GM12878 (cell line): ENCODE data around the gene NDUFB2. TPM values are rescaled to one million over a fixed set of nuclear protein-coding genes. Genes with fewer than 3 reads are reported as not detected.

Experiments used
- BACH1 ChIP-seq: fragments of 450-650 bp; IDR thresholded peaks from 2 replicates; pipeline ENCODE4 v1.6.1; 2017; ENCODE audit warnings: mild to moderate bottlenecking, borderline replicate concordance
- BCL11A ChIP-seq: IDR thresholded peaks from 2 replicates; pipeline ENCODE4 v1.6.1; 2011; ENCODE audit warnings: low read depth, low read length
- BMI1 ChIP-seq: fragments of 450-650 bp; IDR thresholded peaks from 2 replicates; pipeline ENCODE4 v1.6.1; 2016; ENCODE audit warnings: mild to moderate bottlenecking, moderate library complexity, borderline replicate concordance
- EP300 ChIP-seq, 2 experiments: fragments of 150-350 bp in 1 of 2; IDR thresholded peaks; 2 replicates each; pipeline ENCODE4 v1.6.1; 2011 to 2012; ENCODE audit warnings: low read depth in 2 of 2, low read length in 2 of 2, borderline replicate concordance in 1 of 2, improper control_type of control experiment in 1 of 2, inconsistent platforms in 1 of 2; ENCODE audit not compliant: control insufficient read depth in 1 of 2
- IKZF2 ChIP-seq, 2 experiments: fragments of 450-650 bp; IDR thresholded peaks; 2 replicates each; pipeline ENCODE4 v1.6.1; 2017; ENCODE audit warnings: mild to moderate bottlenecking in 2 of 2, moderate library complexity in 2 of 2
- IRF4 ChIP-seq: IDR thresholded peaks from 2 replicates; pipeline ENCODE4 v1.6.1; 2011; ENCODE audit warnings: low read depth, low read length
- JUNB ChIP-seq: IDR thresholded peaks from 2 replicates; pipeline ENCODE4 v1.6.1; 2016; ENCODE audit warnings: antibody characterized with exemption, mild to moderate bottlenecking
- MEF2B ChIP-seq: fragments of 450-650 bp; IDR thresholded peaks from 2 replicates; pipeline ENCODE4 v1.6.1; 2018; ENCODE audit warnings: mild to moderate bottlenecking, moderate library complexity; ENCODE audit not compliant: partially characterized antibody, poor library complexity, severe bottlenecking
- MXI1 ChIP-seq: fragments of 150-350 bp; IDR thresholded peaks from 2 replicates; pipeline ENCODE4 v1.6.1; 2011; ENCODE audit warnings: low read depth, mild to moderate bottlenecking, inconsistent platforms, low read length, improper control_type of control experiment
- NBN ChIP-seq: fragments of 450-650 bp; IDR thresholded peaks from 2 replicates; pipeline ENCODE4 v1.6.1; 2016
- NR2C1 ChIP-seq: fragments of 450-650 bp; IDR thresholded peaks from 2 replicates; pipeline ENCODE4 v1.6.1; 2017; ENCODE audit warnings: antibody characterized with exemption, mild to moderate bottlenecking, moderate library complexity
- NR2F1 ChIP-seq: fragments of 450-650 bp; conservative IDR thresholded peaks from 2 replicates; pipeline ENCODE4 v1.6.1; 2017; ENCODE audit warnings: mild to moderate bottlenecking
- RAD51 ChIP-seq: fragments of 450-650 bp; IDR thresholded peaks from 2 replicates; pipeline ENCODE4 v1.6.1; 2016; ENCODE audit warnings: moderate library complexity, mild to moderate bottlenecking, inconsistent platforms
- RUNX3 ChIP-seq: IDR thresholded peaks from 2 replicates; pipeline ENCODE4 v1.6.1; 2012; ENCODE audit warnings: low read length, inconsistent platforms
- SREBF2 ChIP-seq: IDR thresholded peaks from 2 replicates; pipeline ENCODE4 v1.6.1; 2012; ENCODE audit warnings: mild to moderate bottlenecking, low read length
- ZNF274 ChIP-seq: IDR thresholded peaks from one replicate; pipeline ENCODE4 v1.8.0; 2011; ENCODE audit not compliant: insufficient read length, insufficient read depth
- polyA plus RNA-seq, 11 experiments: library from polyadenylated mRNA; depleted of rRNA in 4 of 11; unstranded in 6 of 11; stranded (reverse) in 5 of 11; fragments of >200 nt; fragmentation: Nextera tagmentation in 4 of 11; fragmentation: Illumina TruSeq in 1 of 11; extraction: Ambion mirVana in 4 of 11; extraction: Trizol in 1 of 11; gene quantifications; 1 replicate in 1 of 11; 2 replicates in 10 of 11; pipeline versions ENCODE4 v1.2.1 to v1.2.3, GENCODE V29; 2011 to 2016; ENCODE audit warnings: inconsistent platforms in 2 of 11, missing spikeins in 2 of 11, low read depth in 1 of 11
- total RNA-seq, 4 experiments: library from RNA; depleted of rRNA in 3 of 4; stranded (reverse); fragments of >200 nt in 3 of 4; fragmentation: Illumina TruSeq in 1 of 4; extraction: Trizol in 1 of 4; gene quantifications; 2 replicates each; pipeline versions ENCODE4 v1.2.1 to v1.2.3, GENCODE V29; 2013 to 2021
- TF ChIP-seq, protein P1 (sequence below): fragments of 450-650 bp; IDR thresholded peaks from 2 replicates; pipeline ENCODE4 v1.6.1; 2017; ENCODE audit warnings: mild to moderate bottlenecking
- TF ChIP-seq, protein P2 (sequence below): IDR thresholded peaks from 2 replicates; pipeline ENCODE4 v1.6.1; 2011; ENCODE audit warnings: mild to moderate bottlenecking, low read depth, low read length, moderate library complexity; ENCODE audit not compliant: insufficient replicate concordance
- TF ChIP-seq, protein P3 (sequence below): fragments of 450-650 bp; IDR thresholded peaks from 2 replicates; pipeline ENCODE4 v1.6.1; 2017; ENCODE audit warnings: low read depth, mild to moderate bottlenecking, moderate library complexity
- TF ChIP-seq, protein P4 (sequence below): fragments of 450-650 bp; IDR thresholded peaks from 2 replicates; pipeline ENCODE4 v1.6.1; 2016; ENCODE audit warnings: mild to moderate bottlenecking
- TF ChIP-seq, protein P5 (sequence below): fragments of 450-650 bp; formaldehyde crosslinking; IDR thresholded peaks from 2 replicates; pipeline ENCODE4 v1.4.0; 2020; ENCODE audit warnings: mild to moderate bottlenecking, moderate library complexity

Gene NDUFB2
- total and polyA plus RNA-seq, 10 of the 15 experiments (the other 5 are each of a cell fraction or from before 2014, with no cell fraction given): 109 to 1,236 (median 323) TPM

DNA sequence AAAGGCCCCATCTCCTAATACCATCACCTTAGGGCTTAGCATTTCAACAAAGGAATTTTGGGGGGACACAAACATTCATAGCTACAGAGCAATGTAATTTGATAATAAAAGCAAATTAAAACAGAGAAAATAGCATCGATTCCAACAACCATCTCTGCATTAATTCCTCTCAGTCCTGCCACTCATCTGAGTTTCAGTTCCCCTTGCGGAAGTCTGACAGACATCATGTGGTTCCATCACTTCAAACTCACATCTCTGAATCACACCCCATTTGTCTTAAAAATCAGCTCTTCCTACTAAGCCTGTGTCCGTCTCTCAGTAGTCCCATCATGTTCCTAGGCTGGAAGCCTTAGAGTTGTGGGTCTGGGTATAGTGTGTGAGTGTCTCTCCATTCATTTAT lies 20.2 kb upstream of the NDUFB2 start (continued):
- TF ChIP-seq, protein P1, sequence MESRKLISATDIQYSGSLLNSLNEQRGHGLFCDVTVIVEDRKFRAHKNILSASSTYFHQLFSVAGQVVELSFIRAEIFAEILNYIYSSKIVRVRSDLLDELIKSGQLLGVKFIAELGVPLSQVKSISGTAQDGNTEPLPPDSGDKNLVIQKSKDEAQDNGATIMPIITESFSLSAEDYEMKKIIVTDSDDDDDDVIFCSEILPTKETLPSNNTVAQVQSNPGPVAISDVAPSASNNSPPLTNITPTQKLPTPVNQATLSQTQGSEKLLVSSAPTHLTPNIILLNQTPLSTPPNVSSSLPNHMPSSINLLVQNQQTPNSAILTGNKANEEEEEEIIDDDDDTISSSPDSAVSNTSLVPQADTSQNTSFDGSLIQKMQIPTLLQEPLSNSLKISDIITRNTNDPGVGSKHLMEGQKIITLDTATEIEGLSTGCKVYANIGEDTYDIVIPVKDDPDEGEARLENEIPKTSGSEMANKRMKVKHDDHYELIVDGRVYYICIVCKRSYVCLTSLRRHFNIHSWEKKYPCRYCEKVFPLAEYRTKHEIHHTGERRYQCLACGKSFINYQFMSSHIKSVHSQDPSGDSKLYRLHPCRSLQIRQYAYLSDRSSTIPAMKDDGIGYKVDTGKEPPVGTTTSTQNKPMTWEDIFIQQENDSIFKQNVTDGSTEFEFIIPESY: no peak
- TF ChIP-seq NBN (peak; percentile 21; the same call in 1 of the 2 replicates), RAD51 (peak; percentile 70), NR2F1 (peak; percentile 47; the same call in 1 of the 2 replicates), BACH1 (peak; percentile 49; the same call in 1 of the 2 replicates), IKZF2 (IDR thresholded peaks at IDR 0.05) (peak; percentile 58 to 60; a peak in 2 of 4 replicates), NR2C1 (no peak), BMI1 (0 out of 2 replicates have a peak, but pooled peaks have one; percentile 29), ZNF274 (no peak), JUNB (peak; percentile 7; the same call in 1 of the 2 replicates), BCL11A (peak; percentile 56; the same call in 1 of the 2 replicates), MXI1 (peak; percentile 51; the same call in 1 of the 2 replicates), RUNX3 (peak; percentile 74), SREBF2 (no peak), EP300 (IDR thresholded peaks at IDR 0.05; ENCODE audit: borderline replicate concordance in 1 of 2, control insufficient read depth in 1 of 2, low read depth in 2 of 2, low read length in 2 of 2) (peak in 1 of 2 experiments; percentile 71; a peak in 2 of 4 replicates), IRF4 (peak; percentile 96), MEF2B (peak; percentile 21)
- TF ChIP-seq, protein P2, sequence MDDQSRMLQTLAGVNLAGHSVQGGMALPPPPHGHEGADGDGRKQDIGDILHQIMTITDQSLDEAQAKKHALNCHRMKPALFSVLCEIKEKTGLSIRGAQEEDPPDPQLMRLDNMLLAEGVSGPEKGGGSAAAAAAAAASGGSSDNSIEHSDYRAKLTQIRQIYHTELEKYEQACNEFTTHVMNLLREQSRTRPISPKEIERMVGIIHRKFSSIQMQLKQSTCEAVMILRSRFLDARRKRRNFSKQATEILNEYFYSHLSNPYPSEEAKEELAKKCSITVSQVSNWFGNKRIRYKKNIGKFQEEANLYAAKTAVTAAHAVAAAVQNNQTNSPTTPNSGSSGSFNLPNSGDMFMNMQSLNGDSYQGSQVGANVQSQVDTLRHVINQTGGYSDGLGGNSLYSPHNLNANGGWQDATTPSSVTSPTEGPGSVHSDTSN: peak; percentile 90
- TF ChIP-seq, protein P3, sequence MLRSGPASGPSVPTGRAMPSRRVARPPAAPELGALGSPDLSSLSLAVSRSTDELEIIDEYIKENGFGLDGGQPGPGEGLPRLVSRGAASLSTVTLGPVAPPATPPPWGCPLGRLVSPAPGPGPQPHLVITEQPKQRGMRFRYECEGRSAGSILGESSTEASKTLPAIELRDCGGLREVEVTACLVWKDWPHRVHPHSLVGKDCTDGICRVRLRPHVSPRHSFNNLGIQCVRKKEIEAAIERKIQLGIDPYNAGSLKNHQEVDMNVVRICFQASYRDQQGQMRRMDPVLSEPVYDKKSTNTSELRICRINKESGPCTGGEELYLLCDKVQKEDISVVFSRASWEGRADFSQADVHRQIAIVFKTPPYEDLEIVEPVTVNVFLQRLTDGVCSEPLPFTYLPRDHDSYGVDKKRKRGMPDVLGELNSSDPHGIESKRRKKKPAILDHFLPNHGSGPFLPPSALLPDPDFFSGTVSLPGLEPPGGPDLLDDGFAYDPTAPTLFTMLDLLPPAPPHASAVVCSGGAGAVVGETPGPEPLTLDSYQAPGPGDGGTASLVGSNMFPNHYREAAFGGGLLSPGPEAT: peak; percentile 49; the same call in 1 of the 2 replicates
- TF ChIP-seq, protein P4, sequence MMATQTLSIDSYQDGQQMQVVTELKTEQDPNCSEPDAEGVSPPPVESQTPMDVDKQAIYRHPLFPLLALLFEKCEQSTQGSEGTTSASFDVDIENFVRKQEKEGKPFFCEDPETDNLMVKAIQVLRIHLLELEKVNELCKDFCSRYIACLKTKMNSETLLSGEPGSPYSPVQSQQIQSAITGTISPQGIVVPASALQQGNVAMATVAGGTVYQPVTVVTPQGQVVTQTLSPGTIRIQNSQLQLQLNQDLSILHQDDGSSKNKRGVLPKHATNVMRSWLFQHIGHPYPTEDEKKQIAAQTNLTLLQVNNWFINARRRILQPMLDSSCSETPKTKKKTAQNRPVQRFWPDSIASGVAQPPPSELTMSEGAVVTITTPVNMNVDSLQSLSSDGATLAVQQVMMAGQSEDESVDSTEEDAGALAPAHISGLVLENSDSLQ: peak; percentile 97
- TF ChIP-seq, protein P5, sequence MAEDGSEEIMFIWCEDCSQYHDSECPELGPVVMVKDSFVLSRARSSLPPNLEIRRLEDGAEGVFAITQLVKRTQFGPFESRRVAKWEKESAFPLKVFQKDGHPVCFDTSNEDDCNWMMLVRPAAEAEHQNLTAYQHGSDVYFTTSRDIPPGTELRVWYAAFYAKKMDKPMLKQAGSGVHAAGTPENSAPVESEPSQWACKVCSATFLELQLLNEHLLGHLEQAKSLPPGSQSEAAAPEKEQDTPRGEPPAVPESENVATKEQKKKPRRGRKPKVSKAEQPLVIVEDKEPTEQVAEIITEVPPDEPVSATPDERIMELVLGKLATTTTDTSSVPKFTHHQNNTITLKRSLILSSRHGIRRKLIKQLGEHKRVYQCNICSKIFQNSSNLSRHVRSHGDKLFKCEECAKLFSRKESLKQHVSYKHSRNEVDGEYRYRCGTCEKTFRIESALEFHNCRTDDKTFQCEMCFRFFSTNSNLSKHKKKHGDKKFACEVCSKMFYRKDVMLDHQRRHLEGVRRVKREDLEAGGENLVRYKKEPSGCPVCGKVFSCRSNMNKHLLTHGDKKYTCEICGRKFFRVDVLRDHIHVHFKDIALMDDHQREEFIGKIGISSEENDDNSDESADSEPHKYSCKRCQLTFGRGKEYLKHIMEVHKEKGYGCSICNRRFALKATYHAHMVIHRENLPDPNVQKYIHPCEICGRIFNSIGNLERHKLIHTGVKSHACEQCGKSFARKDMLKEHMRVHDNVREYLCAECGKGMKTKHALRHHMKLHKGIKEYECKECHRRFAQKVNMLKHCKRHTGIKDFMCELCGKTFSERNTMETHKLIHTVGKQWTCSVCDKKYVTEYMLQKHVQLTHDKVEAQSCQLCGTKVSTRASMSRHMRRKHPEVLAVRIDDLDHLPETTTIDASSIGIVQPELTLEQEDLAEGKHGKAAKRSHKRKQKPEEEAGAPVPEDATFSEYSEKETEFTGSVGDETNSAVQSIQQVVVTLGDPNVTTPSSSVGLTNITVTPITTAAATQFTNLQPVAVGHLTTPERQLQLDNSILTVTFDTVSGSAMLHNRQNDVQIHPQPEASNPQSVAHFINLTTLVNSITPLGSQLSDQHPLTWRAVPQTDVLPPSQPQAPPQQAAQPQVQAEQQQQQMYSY (CRISPR knock-in tag): no peak
